Cardiac muscle cell (in vitro differentiated cells and primary cell): ENCODE data around the gene ABCA4. TPM values are rescaled to one million over a fixed set of nuclear protein-coding genes. Genes with fewer than 3 reads are reported as not detected.

Source experiments
- DNase-seq, 2 donors: peaks; one replicate each; pipeline versions ENCODE4 v3.0.0 to v3.0.0-alpha.2; 2010 to 2017; ENCODE audit warnings: low read depth in 1 of 2, low spot score in 1 of 2
- H3K27ac ChIP-seq: fragments of 200-600 bp; sonication (generic); 2 replicates; pipeline ENCODE4 v1.5.1; 2016
- H3K27me3 ChIP-seq: fragments of 200-600 bp; sonication (generic); 2 replicates; pipeline ENCODE4 v1.6.0; 2016; ENCODE audit warnings: control low read depth
- H3K36me3 ChIP-seq: fragments of 200-600 bp; sonication (generic); 2 replicates; pipeline ENCODE4 v1.5.1; 2016; ENCODE audit warnings: control low read depth
- H3K4me1 ChIP-seq: fragments of 200-600 bp; sonication (generic); 2 replicates; pipeline ENCODE4 v1.8.1; 2017; ENCODE audit warnings: low read depth, mild to moderate bottlenecking, mixed run types
- H3K4me3 ChIP-seq: fragments of 200-600 bp; sonication (generic); 2 replicates; pipeline ENCODE4 v1.5.1; 2016; ENCODE audit warnings: mild to moderate bottlenecking
- H3K9me3 ChIP-seq: fragments of 200-600 bp; sonication (generic); 2 replicates; pipeline ENCODE4 v1.5.1; 2017; ENCODE audit warnings: low read depth, mild to moderate bottlenecking, control low read depth
- polyA plus RNA-seq: library from polyadenylated mRNA; unstranded; fragments of >200 nt; fragmentation: Nextera tagmentation; extraction: Ambion mirVana; gene quantifications from 2 replicates; pipeline ENCODE4 v1.2.1, GENCODE V29; 2016
- total RNA-seq: library from RNA; depleted of rRNA; stranded (reverse); fragments of >200 nt; gene quantifications from 2 replicates; pipeline ENCODE4 v1.2.3, GENCODE V29; 2016
- TF ChIP-seq, protein P1 (sequence below): IDR thresholded peaks from 2 replicates; pipeline ENCODE4 v1.5.1; 2012; ENCODE audit warnings: low read depth, mild to moderate bottlenecking, low read length

The ABCA4 gene
- total and polyA plus RNA-seq, 2 experiments from 2014 or later, result 0.15 TPM; not detected in 1

DNA sequence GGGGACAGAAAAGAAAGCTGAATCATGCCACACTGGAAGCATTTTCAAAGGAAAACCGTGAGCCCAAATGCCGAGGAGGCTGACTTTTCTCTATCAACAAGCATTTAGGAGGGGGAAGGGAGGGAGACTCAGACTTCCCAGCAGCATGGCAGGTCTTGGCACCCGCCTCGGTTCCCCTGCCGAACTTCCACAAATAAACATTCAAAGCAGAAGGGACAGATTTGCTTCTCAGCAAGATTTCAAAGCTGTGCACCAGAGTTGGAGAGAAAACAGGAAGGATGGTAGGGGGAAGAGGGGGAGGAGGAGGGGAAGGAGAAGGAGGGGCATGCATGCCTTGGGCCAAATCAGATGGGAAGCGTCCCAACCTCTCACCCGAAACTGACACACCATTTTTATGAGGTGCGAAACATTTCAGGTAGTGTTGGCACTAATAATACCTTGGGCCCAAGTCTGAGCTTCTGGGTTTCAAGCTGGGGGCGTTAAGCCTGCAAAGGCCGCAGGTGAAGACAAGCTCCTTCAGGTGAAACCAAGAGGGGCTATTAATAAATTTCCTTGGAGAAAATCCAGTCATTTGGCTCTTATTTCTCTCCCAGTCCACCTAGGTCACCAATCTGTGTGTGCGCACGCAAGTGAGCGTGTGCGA, 26.4 kb downstream of the ABCA4 start:
- DNase-seq, result peak in 1 of 2 donors; percentile 92
- TF ChIP-seq, protein P1, sequence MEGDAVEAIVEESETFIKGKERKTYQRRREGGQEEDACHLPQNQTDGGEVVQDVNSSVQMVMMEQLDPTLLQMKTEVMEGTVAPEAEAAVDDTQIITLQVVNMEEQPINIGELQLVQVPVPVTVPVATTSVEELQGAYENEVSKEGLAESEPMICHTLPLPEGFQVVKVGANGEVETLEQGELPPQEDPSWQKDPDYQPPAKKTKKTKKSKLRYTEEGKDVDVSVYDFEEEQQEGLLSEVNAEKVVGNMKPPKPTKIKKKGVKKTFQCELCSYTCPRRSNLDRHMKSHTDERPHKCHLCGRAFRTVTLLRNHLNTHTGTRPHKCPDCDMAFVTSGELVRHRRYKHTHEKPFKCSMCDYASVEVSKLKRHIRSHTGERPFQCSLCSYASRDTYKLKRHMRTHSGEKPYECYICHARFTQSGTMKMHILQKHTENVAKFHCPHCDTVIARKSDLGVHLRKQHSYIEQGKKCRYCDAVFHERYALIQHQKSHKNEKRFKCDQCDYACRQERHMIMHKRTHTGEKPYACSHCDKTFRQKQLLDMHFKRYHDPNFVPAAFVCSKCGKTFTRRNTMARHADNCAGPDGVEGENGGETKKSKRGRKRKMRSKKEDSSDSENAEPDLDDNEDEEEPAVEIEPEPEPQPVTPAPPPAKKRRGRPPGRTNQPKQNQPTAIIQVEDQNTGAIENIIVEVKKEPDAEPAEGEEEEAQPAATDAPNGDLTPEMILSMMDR, result no peak
- peaks cover 11% of the 10 kb centered on the region for H3K4me1 ChIP-seq
- no peaks in the 10 kb centered on the region for H3K9me3 ChIP-seq
- no peak overlapping the region for H3K4me3 ChIP-seq
- no peak overlapping the region for H3K27ac ChIP-seq
- H3K27me3 ChIP-seq, result no peaks in the 10 kb centered on the region
- no peaks in the 10 kb centered on the region for H3K36me3 ChIP-seq

DNA sequence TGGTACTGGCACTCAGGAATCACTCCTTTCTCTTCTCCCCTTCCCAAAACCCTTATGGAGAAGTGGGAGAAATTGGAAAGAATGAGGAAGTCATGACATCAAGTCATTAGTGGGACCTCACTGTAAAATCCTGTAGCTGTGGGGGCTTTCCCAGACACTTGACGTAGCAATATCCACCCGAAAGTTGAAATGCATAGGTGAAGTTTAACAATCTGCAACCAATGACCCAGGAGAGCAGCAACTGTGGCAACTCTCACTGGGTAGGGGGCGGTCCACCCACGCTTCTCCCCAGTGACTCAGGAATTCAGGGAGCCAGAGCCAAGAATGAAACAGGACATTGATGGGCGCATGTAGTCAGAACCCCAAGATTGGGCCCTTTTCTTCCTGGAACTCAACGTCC, 27.0 kb downstream of the ABCA4 start:
- no peaks in the 10 kb centered on the region for H3K36me3 ChIP-seq
- H3K27ac ChIP-seq, result no peak overlapping the region
- no peaks in the 10 kb centered on the region for H3K27me3 ChIP-seq
- TF ChIP-seq, protein P1, result no peak
- H3K9me3 ChIP-seq, result no peaks in the 10 kb centered on the region
- H3K4me3 ChIP-seq, result no peak overlapping the region
- DNase-seq, result peak in 1 of 2 donors; percentile 67
- H3K4me1 ChIP-seq, result peaks cover 11% of the 10 kb centered on the region

DNA sequence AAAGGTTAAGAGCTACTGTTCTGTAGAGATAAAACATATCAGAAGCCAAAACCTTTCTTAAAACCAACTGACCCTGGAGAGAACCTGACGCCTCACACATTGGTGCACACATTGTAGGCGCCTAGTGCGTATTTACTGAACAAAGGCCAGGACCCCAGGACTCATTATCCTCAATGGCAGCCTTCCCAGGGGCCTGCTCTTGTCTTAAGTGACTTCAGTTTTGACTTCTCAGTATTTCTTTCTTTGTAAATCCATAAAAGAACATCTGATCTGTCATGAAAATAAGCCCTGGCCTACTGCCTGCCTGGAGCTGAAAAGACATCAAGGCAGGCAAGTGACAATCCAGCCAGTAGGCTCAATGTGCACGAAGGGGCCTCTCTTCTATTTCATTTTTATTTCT, 27.6 kb downstream of the ABCA4 start:
- no peak overlapping the region for H3K4me3 ChIP-seq
- no peak for DNase-seq
- no peaks in the 10 kb centered on the region for H3K36me3 ChIP-seq
- H3K4me1 ChIP-seq, result peaks cover 11% of the 10 kb centered on the region
- H3K9me3 ChIP-seq, result no peaks in the 10 kb centered on the region
- TF ChIP-seq, protein P1, result no peak
- H3K27ac ChIP-seq, result no peak overlapping the region
- H3K27me3 ChIP-seq, result no peaks in the 10 kb centered on the region

DNA sequence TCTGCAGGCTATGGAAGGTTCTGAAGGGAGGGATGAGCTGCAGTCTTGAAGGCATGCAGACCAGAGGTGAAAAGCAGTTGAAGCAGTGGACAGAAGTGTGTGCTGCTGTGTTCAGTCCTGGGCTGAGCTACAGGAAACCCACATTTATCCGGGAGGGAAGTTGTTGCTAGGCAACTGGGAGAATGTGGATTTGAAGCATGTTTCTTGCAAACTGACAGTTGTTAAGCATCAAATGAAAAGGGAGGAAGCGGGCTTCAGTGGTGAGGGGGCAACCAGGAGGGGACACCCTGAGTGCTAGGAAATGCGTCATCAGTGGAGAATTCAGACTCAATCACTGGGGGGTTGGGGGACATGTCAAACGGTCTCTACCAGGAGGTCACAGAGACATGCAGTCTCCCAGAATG, 28.7 kb downstream of the ABCA4 start:
- Histone ChIP-seq H3K4me1 (peaks cover 11% of the 10 kb centered on the region), H3K36me3 (no peaks in the 10 kb centered on the region), H3K4me3 (no peak overlapping the region), H3K27ac (no peak overlapping the region), H3K9me3 (no peaks in the 10 kb centered on the region), H3K27me3 (no peaks in the 10 kb centered on the region)
- peak in 1 of 2 donors; percentile 91 for DNase-seq
- TF ChIP-seq, protein P1, result no peak

DNA sequence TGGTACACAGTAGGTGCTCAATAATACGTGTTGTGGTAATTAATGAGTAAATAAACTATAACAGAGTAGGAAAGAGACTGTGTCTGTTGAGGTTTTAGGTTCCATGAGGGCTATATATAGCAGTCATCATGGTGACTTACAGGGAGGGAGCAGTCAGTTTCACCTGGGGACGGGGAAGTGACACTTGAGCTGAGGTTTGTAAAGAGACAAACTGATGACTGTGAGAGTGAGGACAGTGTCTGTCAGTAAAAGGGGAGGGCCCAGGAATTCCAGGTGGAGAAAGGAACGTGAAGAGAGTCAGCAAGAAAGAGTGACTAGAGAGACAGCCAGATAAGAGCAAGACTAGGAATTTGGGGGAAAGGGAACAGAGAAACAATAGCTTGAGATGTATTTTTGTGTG, 30.2 kb downstream of the ABCA4 start:
- no peaks in the 10 kb centered on the region for H3K36me3 ChIP-seq
- no peak overlapping the region for H3K4me3 ChIP-seq
- H3K9me3 ChIP-seq, result no peaks in the 10 kb centered on the region
- DNase-seq, result no peak
- H3K27me3 ChIP-seq, result no peaks in the 10 kb centered on the region
- H3K27ac ChIP-seq, result no peak overlapping the region
- TF ChIP-seq, protein P1, result no peak
- H3K4me1 ChIP-seq, result peaks cover 11% of the 10 kb centered on the region
